HepG2 (cell line): ENCODE measurements around the gene ARL4D. TPM values are rescaled to one million over a fixed set of nuclear protein-coding genes. Genes with fewer than 3 reads are reported as not detected.

Source experiments
- CHD4 ChIP-seq: fragments of 200-600 bp; sonication (generic); IDR thresholded peaks from 2 replicates; pipeline ENCODE4 v1.7.0; 2017; ENCODE audit warnings: mild to moderate bottlenecking, low read length, borderline replicate concordance
- FOXK1 ChIP-seq: sonication (generic); formaldehyde crosslinking; IDR thresholded peaks from 2 replicates; pipeline ENCODE4 v1.4.0; 2020; ENCODE audit warnings: low read depth, missing genetic modification reagents, borderline replicate concordance
- GATA4 ChIP-seq: sonication (generic); IDR thresholded peaks from 2 replicates; pipeline ENCODE4 v1.6.1; 2016; ENCODE audit warnings: antibody characterized with exemption, low read depth, borderline replicate concordance
- GFI1 ChIP-seq: sonication (generic); formaldehyde crosslinking; IDR thresholded peaks from 2 replicates; pipeline ENCODE4 v1.5.0; 2020; ENCODE audit warnings: missing genetic modification reagents, mild to moderate bottlenecking, borderline replicate concordance
- GZF1 ChIP-seq: sonication (generic); formaldehyde crosslinking; IDR thresholded peaks from 2 replicates; pipeline ENCODE4 v1.5.1; 2020; ENCODE audit warnings: mild to moderate bottlenecking, missing genetic modification reagents
- HMG20B ChIP-seq: conservative IDR thresholded peaks from 2 replicates; pipeline ENCODE4 v1.6.1; 2016; ENCODE audit warnings: missing genetic modification reagents, missing compliant biosample characterization
- HNRNPUL1 ChIP-seq: fragments of 200-400 bp; formaldehyde crosslinking; IDR thresholded peaks from 2 replicates; pipeline ENCODE4 v1.6.1; 2017; ENCODE audit warnings: low read depth, mild to moderate bottlenecking, low read length, moderate library complexity
- ISX ChIP-seq: sonication (generic); formaldehyde crosslinking; conservative IDR thresholded peaks from 2 replicates; pipeline ENCODE4 v1.5.0; 2020; ENCODE audit warnings: missing genetic modification reagents
- KAT2B ChIP-seq: fragments of 150-350 bp; IDR thresholded peaks from 2 replicates; pipeline ENCODE4 v1.6.1; 2014; ENCODE audit warnings: low read depth, low read length, borderline replicate concordance
- KDM3A ChIP-seq: IDR thresholded peaks from 2 replicates; pipeline ENCODE4 v1.6.1; 2018; ENCODE audit warnings: low read depth, missing compliant biosample characterization
- MXD1 ChIP-seq: sonication (generic); formaldehyde crosslinking; IDR thresholded peaks from 2 replicates; pipeline ENCODE4 v1.4.0; 2020; ENCODE audit warnings: mild to moderate bottlenecking, missing genetic modification reagents
- NFE2 ChIP-seq: sonication (generic); formaldehyde crosslinking; IDR thresholded peaks from 2 replicates; pipeline ENCODE4 v1.4.0; 2020; ENCODE audit warnings: missing genetic modification reagents
- NFE2L2 ChIP-seq: fragments of 150-350 bp; IDR thresholded peaks from 2 replicates; pipeline ENCODE4 v1.6.1; 2014; ENCODE audit warnings: low read length
- RFX1 ChIP-seq: fragments of 450-650 bp; IDR thresholded peaks from 2 replicates; pipeline ENCODE4 v1.6.1; 2017
- RXRB ChIP-seq: IDR thresholded peaks from 2 replicates; pipeline ENCODE4 v1.6.1; 2016; ENCODE audit warnings: borderline replicate concordance, missing genetic modification reagents, missing compliant biosample characterization
- TOPORS ChIP-seq: sonication (generic); formaldehyde crosslinking; IDR thresholded peaks from 2 replicates; pipeline ENCODE4 v1.8.0; 2023; ENCODE audit warnings: mild to moderate bottlenecking, missing genetic modification reagents
- ZBTB14 ChIP-seq: sonication (generic); formaldehyde crosslinking; IDR thresholded peaks from 2 replicates; pipeline ENCODE4 v1.4.0; 2020; ENCODE audit warnings: missing genetic modification reagents
- ZBTB49 ChIP-seq: sonication (generic); formaldehyde crosslinking; IDR thresholded peaks from 2 replicates; pipeline ENCODE4 v1.4.0; 2020; ENCODE audit warnings: missing genetic modification reagents, borderline replicate concordance
- ZEB1 ChIP-seq: IDR thresholded peaks from 2 replicates; pipeline ENCODE4 v1.6.1; 2012; ENCODE audit warnings: mild to moderate bottlenecking, low read depth, inconsistent platforms; ENCODE audit not compliant: insufficient replicate concordance
- ZFP91 ChIP-seq: sonication (generic); formaldehyde crosslinking; IDR thresholded peaks from 2 replicates; pipeline ENCODE4 v1.9.0; 2022; ENCODE audit warnings: missing genetic modification reagents, mild to moderate bottlenecking, borderline replicate concordance
- ZFYVE20 ChIP-seq: sonication (generic); formaldehyde crosslinking; IDR thresholded peaks from 2 replicates; pipeline ENCODE4 v1.8.0; 2023; ENCODE audit warnings: low read depth, mild to moderate bottlenecking, moderate library complexity, missing genetic modification reagents, borderline replicate concordance
- ZKSCAN1 ChIP-seq: fragments of 150-350 bp; IDR thresholded peaks from 2 replicates; pipeline ENCODE4 v1.6.1; 2014; ENCODE audit warnings: low read length
- ZNF547 ChIP-seq: sonication (generic); formaldehyde crosslinking; IDR thresholded peaks from 2 replicates; pipeline ENCODE4 v1.5.1; 2020; ENCODE audit warnings: mild to moderate bottlenecking, missing genetic modification reagents
- ZNF709 ChIP-seq: sonication (generic); formaldehyde crosslinking; IDR thresholded peaks from 2 replicates; pipeline ENCODE4 v1.5.0; 2020; ENCODE audit warnings: mild to moderate bottlenecking, missing genetic modification reagents
- polyA plus RNA-seq, 8 experiments: library from polyadenylated mRNA; depleted of rRNA in 3 of 8; stranded (reverse) in 7 of 8; unstranded in 1 of 8; fragments of >200 nt; fragmentation: Illumina TruSeq in 4 of 8; extraction: Trizol in 4 of 8; gene quantifications; 2 replicates each; pipeline versions ENCODE4 v1.2.1 to v1.2.3, GENCODE V29; 2011 to 2016; ENCODE audit warnings: low read depth in 4 of 8, missing spikeins in 1 of 8, mixed read lengths in 1 of 8; ENCODE audit not compliant: insufficient read depth in 1 of 8
- total RNA-seq, 5 experiments: library from RNA; depleted of rRNA; stranded (reverse); fragments of >200 nt; fragmentation: Illumina TruSeq; extraction: Trizol; gene quantifications; 2 replicates each; pipeline ENCODE4 v1.2.3, GENCODE V29; 2016; ENCODE audit warnings: low read depth in 1 of 5

The ARL4D gene
- total and polyA plus RNA-seq, 2 of the 13 experiments (the other 11 are each of a cell fraction or from before 2014, with no cell fraction given), result 9.0 to 25.9 TPM

- TF ChIP-seq ZBTB14 (CRISPR knock-in tag) (no peak; the same call in 1 of the 2 replicates), ZNF547 (no peak; the same call in 1 of the 2 replicates), GZF1 (CRISPR knock-in tag) (0 out of 2 replicates have a peak, but pooled peaks have one; percentile 38), ISX (CRISPR knock-in tag) (no peak), HNRNPUL1 (no peak), KDM3A (CRISPR knock-in tag) (peak; percentile 99), ZFYVE20 (no peak; the same call in 1 of the 2 replicates), MXD1 (peak; percentile 39; the same call in 1 of the 2 replicates), NFE2 (no peak), GATA4 (peak; percentile 49; the same call in 1 of the 2 replicates), RXRB (CRISPR knock-in tag) (no peak), HMG20B (no peak), FOXK1 (CRISPR knock-in tag) (no peak), ZFP91 (CRISPR knock-in tag) (peak; percentile 44; the same call in 1 of the 2 replicates), CHD4 (no peak; the same call in 1 of the 2 replicates), RFX1 (no peak), ZBTB49 (CRISPR knock-in tag) (0 out of 2 replicates have a peak, but pooled peaks have one; percentile 47), TOPORS (CRISPR knock-in tag) (no peak), ZEB1 (peak; percentile 63), ZKSCAN1 (no peak), ZNF709 (CRISPR knock-in tag) (0 out of 2 replicates have a peak, but pooled peaks have one; percentile 49), NFE2L2 (no peak), KAT2B (no peak), GFI1 (CRISPR knock-in tag) (peak; percentile 40; the same call in 1 of the 2 replicates)
Measured at GRCh38 chr17:43368740-43369506, 29.9 kb upstream of the ARL4D start (continued).
